ENCODE measurements around the gene MAN2A1.

Gene MAN2A1

GRCh38 chr5:109682383-109682782 is 7.3 kb upstream of the MAN2A1 start:
- DNase-seq (ENCODE audit: low spot score): no peak

- DNase-seq (ENCODE audit: low spot score): no peak
These were observed 3.8 kb upstream of the MAN2A1 start for GRCh38 chr5:109685916-109686315.

GRCh38 chr5:109688630-109688969 is 1.1 kb upstream of the MAN2A1 start:
- DNase-seq (ENCODE audit: low spot score): no peak

- DNase-seq (ENCODE audit: low spot score): peak; percentile 89
These were observed 572 bp upstream of the MAN2A1 start for GRCh38 chr5:109688970-109689739.

GRCh38 chr5:109690242-109690974 is 681 bp downstream of the MAN2A1 start:
- DNase-seq (ENCODE audit: low spot score): peak; percentile 62

- DNase-seq (ENCODE audit: low spot score): peak; percentile 88
These were observed 1.3 kb downstream of the MAN2A1 start for GRCh38 chr5:109690975-109691574.

- no peak for DNase-seq (ENCODE audit: low spot score)
These were observed 2.3 kb downstream of the MAN2A1 start for GRCh38 chr5:109691996-109692395.

- DNase-seq (ENCODE audit: low spot score): no peak
These were observed 3.1 kb downstream of the MAN2A1 start for GRCh38 chr5:109692852-109693251.

- DNase-seq (ENCODE audit: low spot score): no peak
These were observed 4.0 kb downstream of the MAN2A1 start for GRCh38 chr5:109693535-109694400.

- DNase-seq (ENCODE audit: low spot score): no peak
These were observed 4.7 kb downstream of the MAN2A1 start for GRCh38 chr5:109694451-109694891.

GRCh38 chr5:109695005-109695926 is 5.5 kb downstream of the MAN2A1 start:
- DNase-seq (ENCODE audit: low spot score): no peak

GRCh38 chr5:109697339-109697738 is 7.6 kb downstream of the MAN2A1 start:
- no peak for DNase-seq (ENCODE audit: low spot score)

GRCh38 chr5:109700516-109701153 is 10.9 kb downstream of the MAN2A1 start:
- no peak for DNase-seq (ENCODE audit: low spot score)

- no peak for DNase-seq (ENCODE audit: low spot score)
These were observed 11.5 kb downstream of the MAN2A1 start for GRCh38 chr5:109701252-109701651.

GRCh38 chr5:109701792-109702191 is 12.1 kb downstream of the MAN2A1 start:
- no peak for DNase-seq (ENCODE audit: low spot score)

- no peak for DNase-seq (ENCODE audit: low spot score)
These were observed 13.4 kb downstream of the MAN2A1 start for GRCh38 chr5:109703166-109703565.

- DNase-seq (ENCODE audit: low spot score): no peak
These were observed 14.1 kb downstream of the MAN2A1 start for GRCh38 chr5:109703829-109704228.

- DNase-seq (ENCODE audit: low spot score): no peak
These were observed 14.7 kb downstream of the MAN2A1 start for GRCh38 chr5:109704282-109704952.

- DNase-seq (ENCODE audit: low spot score): no peak
These were observed 15.9 kb downstream of the MAN2A1 start for GRCh38 chr5:109705596-109705995.

GRCh38 chr5:109706095-109706494 is 16.4 kb downstream of the MAN2A1 start:
- DNase-seq (ENCODE audit: low spot score): no peak

Measured in SW480 (cell line).